Natural killer cell (primary cell): ENCODE measurements around the gene TAOK2. TPM values are rescaled to one million over a fixed set of nuclear protein-coding genes. Genes with fewer than 3 reads are reported as not detected.

Source experiments
- ATAC-seq, 3 donors: fragments of 150-1000 bp in 2 of 3; fragments of 200-7000 bp in 1 of 3; cut with Tn5 transposase; 1 replicate in 1 of 3; 2 replicates in 2 of 3; pipeline ENCODE4 v1.10.0; 2021; ENCODE audit warnings: mild to moderate bottlenecking in 2 of 3, moderate library complexity in 2 of 3
- DNase-seq, 2 donors: peaks; one replicate each; pipeline versions ENCODE4 v3.0.0 to v3.0.0-alpha.2; 2013 to 2021; ENCODE audit warnings: mixed read lengths in 1 of 2
- H3K27ac ChIP-seq: one replicate; pipeline ENCODE4 v1.5.1; 2013; ENCODE audit warnings: mild to moderate bottlenecking, low read length
- H3K27me3 ChIP-seq: one replicate; pipeline ENCODE4 v1.6.1; 2013; ENCODE audit warnings: low read length; ENCODE audit not compliant: control insufficient read depth, insufficient read depth
- H3K36me3 ChIP-seq: one replicate; pipeline ENCODE4 v1.6.1; 2013; ENCODE audit warnings: low read length; ENCODE audit not compliant: control insufficient read depth, insufficient read depth
- H3K4me1 ChIP-seq: one replicate; pipeline ENCODE4 v1.6.1; 2013; ENCODE audit warnings: low read length; ENCODE audit not compliant: control insufficient read depth, insufficient read depth
- H3K4me3 ChIP-seq: one replicate; pipeline ENCODE4 v1.5.1; 2013; ENCODE audit warnings: low read length
- H3K9me3 ChIP-seq: one replicate; pipeline ENCODE4 v1.6.1; 2013; ENCODE audit warnings: low read length; ENCODE audit not compliant: control insufficient read depth, insufficient read depth
- H3K27ac Mint-ChIP-seq, 2 donors: one replicate each; pipeline ENCODE4 v1.8.0; 2022; ENCODE audit warnings: mild to moderate bottlenecking in 2 of 2, mixed read lengths in 2 of 2, moderate library complexity in 1 of 2
- H3K27me3 Mint-ChIP-seq, 2 donors: one replicate each; pipeline ENCODE4 v1.8.0; 2022; ENCODE audit warnings: low read depth in 2 of 2, mixed read lengths in 2 of 2
- H3K36me3 Mint-ChIP-seq: one replicate; pipeline ENCODE4 v1.8.0; 2022; ENCODE audit warnings: mixed read lengths
- H3K4me1 Mint-ChIP-seq, 2 donors: one replicate each; pipeline ENCODE4 v1.8.0; 2022; ENCODE audit warnings: mixed read lengths in 2 of 2
- H3K4me3 Mint-ChIP-seq: one replicate; pipeline ENCODE4 v1.8.0; 2022; ENCODE audit warnings: mild to moderate bottlenecking, moderate library complexity, mixed read lengths
- H3K9me3 Mint-ChIP-seq, 2 donors: one replicate each; pipeline ENCODE4 v1.8.0; 2022; ENCODE audit warnings: mixed read lengths in 2 of 2
- CTCF ChIP-seq: fragments of 200-600 bp; IDR thresholded peaks from one replicate; pipeline ENCODE4 v1.8.0; 2022; ENCODE audit warnings: antibody characterized with exemption
- WGBS: methylation state at CpG from one replicate; pipeline ENCODE4 v1.1.7; 2013; ENCODE audit warnings: missing lambda C conversion rate; ENCODE audit not compliant: insufficient coverage; 5-methylcytosine and 5-hydroxymethylcytosine counted together
- intact Hi-C: fragments of 100-400 bp; cut with micrococcal nuclease; formaldehyde crosslinking; loops from one replicate; pipeline ENCODE4 v1.14.2; 2022
- total RNA-seq, 4 donors: library from RNA; stranded (reverse); fragments of 120-200 nt in 1 of 4; gene quantifications; one replicate each; pipeline versions ENCODE4 v1.2.3 to v1.2.4, GENCODE V29; 2013 to 2022

Gene TAOK2
- total RNA-seq, 3 donors from 2014 or later (not counting 1 experiment from before 2014, with no cell fraction given), result 35.3 to 42.8 (median 41.5) TPM

GRCh38 chr16:29978081-29978480 is 4.4 kb downstream of the TAOK2 start:
- WGBS, result 98% methylated on average over 9 of the region's 9 CpGs
- Histone ChIP-seq H3K4me1 (peaks cover 28% of the 10 kb centered on the region), H3K27me3 (no peaks in the 10 kb centered on the region), H3K27ac (no peak overlapping the region), H3K9me3 (no peaks in the 10 kb centered on the region), H3K36me3 (peaks cover 46% of the 10 kb centered on the region), H3K4me3 (no peak overlapping the region)
- ATAC-seq (no peak), DNase-seq (no peak)
- H3K4me1 Mint-ChIP-seq, result peaks cover 26 to 46% of the 10 kb centered on the region in 2 donors
- no peak overlapping the region for H3K27ac Mint-ChIP-seq
- H3K4me3 Mint-ChIP-seq, result no peak overlapping the region
- H3K9me3 Mint-ChIP-seq, result no peaks in the 10 kb centered on the region
- intact Hi-C loops, result no loop called here
- H3K27me3 Mint-ChIP-seq, result no peaks in the 10 kb centered on the region
- TF ChIP-seq CTCF, result no peak
- H3K36me3 Mint-ChIP-seq, result peaks cover 8% of the 10 kb centered on the region

GRCh38 chr16:29978564-29979270 is 5.0 kb downstream of the TAOK2 start:
- ATAC-seq (no peak), DNase-seq (no peak)
- intact Hi-C loops, result no loop called here
- 95% methylated on average over 7 of the region's 9 CpGs for WGBS
- H3K9me3 Mint-ChIP-seq, result no peaks in the 10 kb centered on the region
- no peaks in the 10 kb centered on the region for H3K9me3 ChIP-seq
- H3K4me1 ChIP-seq, result peaks cover 25% of the 10 kb centered on the region
- TF ChIP-seq CTCF, result no peak
- H3K4me3 ChIP-seq, result no peak overlapping the region
- H3K4me3 Mint-ChIP-seq, result no peak overlapping the region
- no peak overlapping the region for H3K27ac Mint-ChIP-seq
- no peaks in the 10 kb centered on the region for H3K27me3 Mint-ChIP-seq
- H3K27me3 ChIP-seq, result no peaks in the 10 kb centered on the region
- H3K27ac ChIP-seq, result no peak overlapping the region
- peaks cover 52% of the 10 kb centered on the region for H3K36me3 ChIP-seq
- H3K4me1 Mint-ChIP-seq, result peaks cover 26 to 40% of the 10 kb centered on the region in 2 donors
- H3K36me3 Mint-ChIP-seq, result peaks cover 8% of the 10 kb centered on the region

- no peak overlapping the region for H3K4me3 Mint-ChIP-seq
- no peak for DNase-seq
- H3K4me1 Mint-ChIP-seq, result peaks cover 0 to 5% of the 10 kb centered on the region in 2 donors
- no peak overlapping the region for H3K27ac ChIP-seq
- H3K4me1 ChIP-seq, result no peaks in the 10 kb centered on the region
- H3K27me3 Mint-ChIP-seq, result no peaks in the 10 kb centered on the region
- no peaks in the 10 kb centered on the region for H3K9me3 ChIP-seq
- H3K9me3 Mint-ChIP-seq, result no peaks in the 10 kb centered on the region
- H3K27ac Mint-ChIP-seq, result no peak overlapping the region
- intact Hi-C loops, result no loop called here
- H3K36me3 ChIP-seq, result peaks cover 93% of the 10 kb centered on the region
- ATAC-seq, result no peak
- no peak for TF ChIP-seq CTCF
- H3K36me3 Mint-ChIP-seq, result peaks cover 8% of the 10 kb centered on the region
- no peaks in the 10 kb centered on the region for H3K27me3 ChIP-seq
- no peak overlapping the region for H3K4me3 ChIP-seq
- WGBS, result 97% methylated on average over 24 of the region's 24 CpGs
Observed at GRCh38 chr16:29982560-29983419, 9.1 kb downstream of the TAOK2 start.
